ENCODE measurements around the gene OR8K3. TPM values are rescaled to one million over a fixed set of nuclear protein-coding genes. Genes with fewer than 3 reads are reported as not detected.

OR8K3 gene
- total and polyA plus RNA-seq, 2 donors (not counting 3 experiments of a cell fraction or from before 2014, with no cell fraction given): not detected

GRCh38 chr11:56353991-56354390, 39.0 kb downstream of the OR8K3 start, which contains the start of gene OR8J1:
Gene OR8J1, plus strand, starts transcription at chr11:56354291. Its CDS starts 5,956 bp downstream, at chr11:56360247.
- Histone ChIP-seq H3K27ac (ENCODE audit: insufficient read depth, low read depth, low read length) (no peak within 1 kb of the TSS), H3K27me3 (ENCODE audit: control insufficient read depth in 2 of 2, insufficient read depth in 2 of 2, low read length in 2 of 2) (no peaks in the 10 kb centered on the region), H3K9me3 (replicated peaks; ENCODE audit: control insufficient read depth, insufficient read depth, low read length) (no peaks in the 10 kb centered on the region), H3K9ac (replicated peaks; ENCODE audit: extremely low read depth, insufficient read depth, low read length) (no peak within 1 kb of the TSS), H3K4me2 (ENCODE audit: insufficient read depth, low read length) (no peak within 1 kb of the TSS), H3K4me1 (ENCODE audit: control insufficient read depth, extremely low read depth, insufficient read depth, low read length) (no peaks in the 10 kb centered on the region), H3K79me2 (ENCODE audit: control insufficient read depth, insufficient read depth, low read length) (no peaks in the 10 kb centered on the region), H3K9me1 (replicated peaks; ENCODE audit: control insufficient read depth, extremely low read depth, insufficient read depth, low read length) (no peaks in the 10 kb centered on the region), H3K36me3 (ENCODE audit: control insufficient read depth in 2 of 2, extremely low read depth in 1 of 2, insufficient read depth in 2 of 2, low read length in 2 of 2) (no peaks in the 10 kb centered on the region), H4K20me1 (replicated peaks; ENCODE audit: control insufficient read depth, extremely low read depth, insufficient read depth, low read length) (no peaks in the 10 kb centered on the region), H3K4me3 (replicated peaks in 1 of 3; ENCODE audit: insufficient read depth in 1 of 3, low read depth in 1 of 3, low read length in 3 of 3) (no peak within 1 kb of the TSS), H2AFZ (ENCODE audit: low read depth, low read length) (no peak within 1 kb of the TSS)
- TF ChIP-seq POLR2A (IDR thresholded peaks at IDR 0.05; ENCODE audit: low read depth, low read length): no peak
- TF ChIP-seq EZH2 (IDR thresholded peaks at IDR 0.05; ENCODE audit: borderline replicate concordance, low read depth, low read length, severe bottlenecking): no peak
- no peak for TF ChIP-seq JUN (IDR thresholded peaks at IDR 0.05; ENCODE audit: borderline replicate concordance, insufficient read depth, insufficient read length, low read depth)
- TF ChIP-seq, protein P1, sequence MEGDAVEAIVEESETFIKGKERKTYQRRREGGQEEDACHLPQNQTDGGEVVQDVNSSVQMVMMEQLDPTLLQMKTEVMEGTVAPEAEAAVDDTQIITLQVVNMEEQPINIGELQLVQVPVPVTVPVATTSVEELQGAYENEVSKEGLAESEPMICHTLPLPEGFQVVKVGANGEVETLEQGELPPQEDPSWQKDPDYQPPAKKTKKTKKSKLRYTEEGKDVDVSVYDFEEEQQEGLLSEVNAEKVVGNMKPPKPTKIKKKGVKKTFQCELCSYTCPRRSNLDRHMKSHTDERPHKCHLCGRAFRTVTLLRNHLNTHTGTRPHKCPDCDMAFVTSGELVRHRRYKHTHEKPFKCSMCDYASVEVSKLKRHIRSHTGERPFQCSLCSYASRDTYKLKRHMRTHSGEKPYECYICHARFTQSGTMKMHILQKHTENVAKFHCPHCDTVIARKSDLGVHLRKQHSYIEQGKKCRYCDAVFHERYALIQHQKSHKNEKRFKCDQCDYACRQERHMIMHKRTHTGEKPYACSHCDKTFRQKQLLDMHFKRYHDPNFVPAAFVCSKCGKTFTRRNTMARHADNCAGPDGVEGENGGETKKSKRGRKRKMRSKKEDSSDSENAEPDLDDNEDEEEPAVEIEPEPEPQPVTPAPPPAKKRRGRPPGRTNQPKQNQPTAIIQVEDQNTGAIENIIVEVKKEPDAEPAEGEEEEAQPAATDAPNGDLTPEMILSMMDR (IDR thresholded peaks at IDR 0.05; ENCODE audit: extremely low read depth in 1 of 2, insufficient read depth in 1 of 2, low read depth in 1 of 2, low read length in 2 of 2): no peak
- no peak for TF ChIP-seq POLR2AphosphoS5 (IDR thresholded peaks at IDR 0.05; ENCODE audit: insufficient read depth, low read depth, low read length)
- TF ChIP-seq MAX (IDR thresholded peaks at IDR 0.05; ENCODE audit: insufficient read depth, insufficient read length): no peak
- TF ChIP-seq GATA2 (IDR thresholded peaks at IDR 0.05; ENCODE audit: insufficient read depth, insufficient read length, low read depth, low read length): no peak
- DNase-seq (ENCODE audit: low read depth, low spot score): no peak
- ChIA-PET CTCF (no interaction called here), POLR2A (no interaction called here)
- dilution Hi-C loops (cut with MboI; ENCODE audit: extremely low pct_ligation_motif_present, low sequenced_read_pairs): no loop called here
- BruUV-seq (replicated peaks): no TSS peak
- intact Hi-C loops (cut with micrococcal nuclease): no loop called here
- FAIRE-seq: no peak

Other genes starting within 250 kb of the OR8K3 start
- not detected in 2 replicates for gene OR8I2, start 221.8 kb upstream of the OR8K3 start, total RNA-seq
- not detected in 2 replicates for gene OR8I2, start 221.8 kb upstream of the OR8K3 start, polyA plus RNA-seq
- gene OR8H2, start 211.5 kb upstream of the OR8K3 start, total RNA-seq: not detected in 2 replicates
- not detected in 2 replicates for gene OR8H2, start 211.5 kb upstream of the OR8K3 start, polyA plus RNA-seq
- gene OR8H3, start 192.8 kb upstream of the OR8K3 start, total RNA-seq: not detected in 2 replicates
- not detected in 2 replicates for gene OR8H3, start 192.8 kb upstream of the OR8K3 start, polyA plus RNA-seq
- not detected in 2 replicates for gene OR8J3, start 174.9 kb upstream of the OR8K3 start, total RNA-seq
- not detected in 2 replicates for gene OR8J3, start 174.9 kb upstream of the OR8K3 start, polyA plus RNA-seq
- gene OR8K5, start 154.8 kb upstream of the OR8K3 start, total RNA-seq: not detected in 2 replicates
- not detected in 2 replicates for gene OR8K5, start 154.8 kb upstream of the OR8K3 start, polyA plus RNA-seq
- gene OR5J2, start 138.5 kb upstream of the OR8K3 start, total RNA-seq: not detected in 2 replicates
- not detected in 2 replicates for gene OR5J2, start 138.5 kb upstream of the OR8K3 start, polyA plus RNA-seq
- not detected in 2 replicates for gene OR5T2, start 80.9 kb upstream of the OR8K3 start, total RNA-seq
- not detected in 2 replicates for gene OR5T2, start 80.9 kb upstream of the OR8K3 start, polyA plus RNA-seq
- gene OR5T3, start 62.9 kb upstream of the OR8K3 start, total RNA-seq: not detected in 2 replicates
- not detected in 2 replicates for gene OR5T3, start 62.9 kb upstream of the OR8K3 start, polyA plus RNA-seq
- not detected in 2 replicates for gene OR5T1, start 41.0 kb upstream of the OR8K3 start, total RNA-seq
- not detected in 2 replicates for gene OR5T1, start 41.0 kb upstream of the OR8K3 start, polyA plus RNA-seq
- not detected in 2 replicates for gene OR8H1, start 22.9 kb upstream of the OR8K3 start, total RNA-seq
- gene OR8H1, start 22.9 kb upstream of the OR8K3 start, polyA plus RNA-seq: not detected in 2 replicates
- not detected in 2 replicates for gene OR8K1, start 30.9 kb downstream of the OR8K3 start, total RNA-seq
- gene OR8K1, start 30.9 kb downstream of the OR8K3 start, polyA plus RNA-seq: not detected in 2 replicates
- not detected in 2 replicates for gene OR8J1, start 39.1 kb downstream of the OR8K3 start, total RNA-seq
- gene OR8J1, start 39.1 kb downstream of the OR8K3 start, polyA plus RNA-seq: not detected in 2 replicates
- not detected in 2 replicates for gene OR8U1, start 60.5 kb downstream of the OR8K3 start, total RNA-seq
- gene OR8U1, start 60.5 kb downstream of the OR8K3 start, polyA plus RNA-seq: not detected in 2 replicates
- gene OR5AL1, start 97.6 kb downstream of the OR8K3 start, total RNA-seq: not detected in 2 replicates
- gene OR5AL1, start 97.6 kb downstream of the OR8K3 start, polyA plus RNA-seq: not detected in 2 replicates
- not detected in 2 replicates for gene OR5M3, start 158.2 kb downstream of the OR8K3 start, total RNA-seq
- not detected in 2 replicates for gene OR5M3, start 158.2 kb downstream of the OR8K3 start, polyA plus RNA-seq
- gene OR5M8, start 176.2 kb downstream of the OR8K3 start, total RNA-seq: not detected in 2 replicates
- not detected in 2 replicates for gene OR5M8, start 176.2 kb downstream of the OR8K3 start, polyA plus RNA-seq
- gene OR5M11, start 228.1 kb downstream of the OR8K3 start, total RNA-seq: not detected in 2 replicates
- not detected in 2 replicates for gene OR5M11, start 228.1 kb downstream of the OR8K3 start, polyA plus RNA-seq